Activated B cell treated with CpG ODN at 0.5 μM for 24 hours (primary cell): ENCODE measurements around the gene SCART1. TPM values are rescaled to one million over a fixed set of nuclear protein-coding genes. Genes with fewer than 3 reads are reported as not detected.
"Not testable (repeated sequence)": the region's sequence is repeated elsewhere in the genome, so short reads cannot be mapped to it uniquely, and the experiment has no call there.

Experiments used
- ATAC-seq: fragments of 200-7000 bp; cut with Tn5 transposase; one replicate; pipeline ENCODE4 v1.10.0; 2021; ENCODE audit warnings: low read depth, mild to moderate bottlenecking, moderate library complexity
- CTCF ChIA-PET: fragments of 350-600 bp; sonication (Branson Sonifier 250); formaldehyde crosslinking; loops from one replicate; lab custom pipeline; 2021; ENCODE audit warnings: antibody characterized with exemption; lab: Charles Lee
- POLR2A ChIA-PET: fragments of 350-600 bp; sonication (Branson Sonifier 250); formaldehyde crosslinking; loops from one replicate; lab custom pipeline; 2021; ENCODE audit warnings: antibody characterized with exemption; lab: Charles Lee
- DNase-seq: peaks from one replicate; pipeline ENCODE4 v3.0.0; 2022
- H3K27ac Mint-ChIP-seq: one replicate; pipeline ENCODE4 v1.8.0; 2020; ENCODE audit warnings: mixed read lengths
- H3K27me3 Mint-ChIP-seq: one replicate; pipeline ENCODE4 v1.8.0; 2021; ENCODE audit warnings: mixed read lengths
- H3K36me3 Mint-ChIP-seq: one replicate; pipeline ENCODE4 v1.8.0; 2021; ENCODE audit warnings: low read depth, mixed read lengths
- H3K4me1 Mint-ChIP-seq: one replicate; pipeline ENCODE4 v1.8.0; 2021; ENCODE audit warnings: mixed read lengths
- H3K4me3 Mint-ChIP-seq: one replicate; pipeline ENCODE4 v1.8.0; 2020; ENCODE audit warnings: mild to moderate bottlenecking, mixed read lengths
- H3K9me3 Mint-ChIP-seq: one replicate; pipeline ENCODE4 v1.8.0; 2020; ENCODE audit warnings: mixed read lengths
- intact Hi-C: fragments of 100-400 bp; cut with micrococcal nuclease; formaldehyde crosslinking; loops from one replicate; pipeline ENCODE4 v1.15.1; 2024
- total RNA-seq: library from RNA; stranded (reverse); gene quantifications from 2 replicates; pipeline ENCODE4 v1.2.3, GENCODE V29; 2022
- TF ChIP-seq, protein P1 (sequence below): fragments of 200-600 bp; IDR thresholded peaks from one replicate; pipeline ENCODE4 v1.8.0; 2022; ENCODE audit warnings: antibody characterized with exemption, mild to moderate bottlenecking

SCART1 gene
- total RNA-seq, 1 donor from 2014 or later: 2.8 TPM

DNA sequence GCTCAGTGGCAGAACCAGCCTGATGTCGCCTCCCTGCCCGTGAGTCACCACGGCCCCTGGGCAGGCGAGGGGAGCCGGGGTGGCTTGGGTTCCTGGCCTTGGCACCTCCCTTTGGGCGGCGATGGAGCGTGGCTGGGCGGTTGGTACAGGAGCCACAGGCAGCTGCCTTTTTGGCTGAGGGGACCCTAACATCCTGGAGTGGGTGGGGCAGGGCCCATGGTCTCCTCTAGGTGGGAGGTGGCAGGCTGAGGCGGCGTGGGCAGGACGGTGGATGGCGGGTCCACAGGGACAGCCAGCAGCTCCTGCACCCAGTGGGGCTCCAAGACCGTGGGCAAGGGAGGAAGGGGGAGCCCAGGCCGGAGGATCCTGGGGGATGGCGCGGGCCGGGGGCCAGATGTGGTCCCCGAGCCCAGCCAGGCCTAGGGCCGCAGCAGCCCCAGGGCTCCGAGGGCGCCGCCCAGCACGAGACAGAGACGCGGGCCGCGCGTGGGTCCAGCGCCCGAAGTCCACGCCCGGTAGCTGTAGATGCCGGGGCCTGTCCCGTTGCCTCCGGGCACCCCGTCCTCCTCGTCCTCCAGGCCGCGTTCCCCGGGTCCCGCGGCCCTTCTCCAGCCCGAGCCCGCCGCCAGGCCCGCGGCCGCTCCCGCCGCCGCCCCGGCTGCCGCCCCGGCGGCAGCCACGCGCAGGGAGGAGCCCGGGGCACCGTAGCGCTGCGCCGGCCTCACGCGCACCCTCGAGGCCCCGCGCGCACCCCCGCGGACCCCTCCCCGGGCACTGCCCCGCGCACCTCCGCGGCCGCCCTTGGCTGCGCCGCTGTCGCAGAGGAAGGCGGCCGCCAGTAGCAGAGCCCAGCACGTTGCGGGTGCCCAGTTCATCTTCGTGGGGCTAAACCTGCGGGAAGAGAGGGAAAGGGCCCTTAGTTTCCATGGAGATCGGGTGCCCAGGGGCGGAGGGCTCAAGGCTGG is 30.7 kb upstream of the SCART1 start:
- intact Hi-C loops: no loop called here
- DNase-seq (no peak), ATAC-seq (peak; percentile 43)
- peaks cover 25% of the 10 kb centered on the region for H3K36me3 Mint-ChIP-seq
- CTCF ChIA-PET: no interaction called here
- H3K4me3 Mint-ChIP-seq: peak overlapping the region; percentile 64
- H3K9me3 Mint-ChIP-seq: no peaks in the 10 kb centered on the region
- no peak overlapping the region for H3K27ac Mint-ChIP-seq
- POLR2A ChIA-PET: no interaction called here
- no peaks in the 10 kb centered on the region for H3K27me3 Mint-ChIP-seq
- H3K4me1 Mint-ChIP-seq: peaks cover 3% of the 10 kb centered on the region
- TF ChIP-seq, protein P1, sequence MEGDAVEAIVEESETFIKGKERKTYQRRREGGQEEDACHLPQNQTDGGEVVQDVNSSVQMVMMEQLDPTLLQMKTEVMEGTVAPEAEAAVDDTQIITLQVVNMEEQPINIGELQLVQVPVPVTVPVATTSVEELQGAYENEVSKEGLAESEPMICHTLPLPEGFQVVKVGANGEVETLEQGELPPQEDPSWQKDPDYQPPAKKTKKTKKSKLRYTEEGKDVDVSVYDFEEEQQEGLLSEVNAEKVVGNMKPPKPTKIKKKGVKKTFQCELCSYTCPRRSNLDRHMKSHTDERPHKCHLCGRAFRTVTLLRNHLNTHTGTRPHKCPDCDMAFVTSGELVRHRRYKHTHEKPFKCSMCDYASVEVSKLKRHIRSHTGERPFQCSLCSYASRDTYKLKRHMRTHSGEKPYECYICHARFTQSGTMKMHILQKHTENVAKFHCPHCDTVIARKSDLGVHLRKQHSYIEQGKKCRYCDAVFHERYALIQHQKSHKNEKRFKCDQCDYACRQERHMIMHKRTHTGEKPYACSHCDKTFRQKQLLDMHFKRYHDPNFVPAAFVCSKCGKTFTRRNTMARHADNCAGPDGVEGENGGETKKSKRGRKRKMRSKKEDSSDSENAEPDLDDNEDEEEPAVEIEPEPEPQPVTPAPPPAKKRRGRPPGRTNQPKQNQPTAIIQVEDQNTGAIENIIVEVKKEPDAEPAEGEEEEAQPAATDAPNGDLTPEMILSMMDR: no peak

DNA sequence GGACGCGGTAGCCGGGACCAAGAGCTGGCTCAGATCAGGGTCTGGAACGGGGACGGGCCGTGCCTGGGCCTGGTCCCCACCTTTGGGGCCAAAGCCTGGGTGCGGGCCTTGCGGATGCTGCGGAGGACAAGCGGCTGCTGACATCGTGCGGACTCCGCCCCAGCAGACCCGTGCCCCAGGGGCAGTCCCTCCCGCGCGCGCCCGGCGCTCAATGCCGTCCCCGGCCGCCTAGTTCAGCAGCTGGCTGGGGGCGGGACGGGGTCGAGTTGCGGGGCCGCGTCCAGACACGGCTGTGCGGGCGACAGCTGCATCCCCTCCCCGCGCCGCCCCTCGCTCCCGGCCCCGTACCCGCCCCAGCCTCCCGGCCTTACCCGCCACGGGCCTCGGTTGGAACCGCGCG is 29.6 kb upstream of the SCART1 start:
- POLR2A ChIA-PET, CTCF ChIA-PET, H3K4me3 Mint-ChIP-seq, H3K9me3 Mint-ChIP-seq, H3K4me1 Mint-ChIP-seq, DNase-seq, intact Hi-C loops, H3K27ac Mint-ChIP-seq, H3K27me3 Mint-ChIP-seq: not testable (repeated sequence)
- ATAC-seq: peak; percentile 26
- H3K36me3 Mint-ChIP-seq: peaks cover 15% of the 10 kb centered on the region

DNA sequence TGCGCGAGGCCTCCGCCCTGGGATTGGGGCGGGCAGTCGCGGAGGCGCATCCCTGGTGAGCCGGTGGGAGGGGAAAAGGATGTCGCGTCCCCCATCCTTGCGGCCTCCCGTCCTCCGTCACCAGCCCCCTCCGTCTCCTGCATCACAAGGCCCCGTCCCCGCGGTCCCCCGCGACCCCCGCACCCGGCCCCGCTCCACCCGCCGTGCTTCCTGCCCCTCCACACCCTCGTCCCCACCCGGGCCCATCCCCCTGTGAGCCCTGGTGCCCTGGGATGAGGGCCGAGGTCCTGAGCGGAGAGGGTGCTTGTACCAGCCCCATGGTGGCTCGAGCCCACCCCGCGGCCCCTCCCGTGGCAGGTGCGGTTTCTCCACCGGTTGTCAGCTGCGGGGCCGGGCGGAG is 29.1 kb upstream of the SCART1 start, which contains the start of gene SPRN:
Gene SPRN (minus strand): TSS at position 25 of the 400 bp plus-strand sequence. CDS start 944 bp downstream, outside the sequence.
- POLR2A ChIA-PET, ATAC-seq, H3K4me1 Mint-ChIP-seq, H3K9me3 Mint-ChIP-seq, intact Hi-C loops, H3K27me3 Mint-ChIP-seq, DNase-seq, H3K27ac Mint-ChIP-seq, CTCF ChIA-PET: not testable (repeated sequence)
- Mint-ChIP-seq H3K36me3 (peaks cover 11% of the 10 kb centered on the region), H3K4me3 (peak within 1 kb of the TSS; percentile 64)

DNA sequence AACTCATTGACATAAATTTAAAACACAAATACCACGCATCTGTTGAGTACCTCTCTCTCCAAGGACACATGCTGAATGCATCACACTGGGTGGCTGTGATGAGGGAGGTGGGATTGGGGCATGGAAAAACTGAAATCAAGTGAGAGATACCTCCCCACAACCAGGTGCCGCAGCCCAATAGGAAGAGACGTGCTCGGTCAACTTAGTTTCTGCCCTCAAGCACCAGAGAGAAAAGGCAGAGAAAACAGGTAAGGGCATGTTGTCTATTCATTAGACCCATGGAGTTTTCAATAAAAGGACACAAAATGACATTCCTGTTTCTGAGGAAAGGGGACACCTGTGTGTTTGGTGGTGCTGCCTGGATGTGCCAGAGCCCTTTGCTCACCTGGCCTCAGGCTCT is 24.2 kb upstream of the SCART1 start:
- CTCF ChIA-PET, H3K27me3 Mint-ChIP-seq, DNase-seq, H3K4me1 Mint-ChIP-seq, H3K36me3 Mint-ChIP-seq, POLR2A ChIA-PET, H3K9me3 Mint-ChIP-seq, intact Hi-C loops, ATAC-seq, H3K4me3 Mint-ChIP-seq, H3K27ac Mint-ChIP-seq: not testable (repeated sequence)

DNA sequence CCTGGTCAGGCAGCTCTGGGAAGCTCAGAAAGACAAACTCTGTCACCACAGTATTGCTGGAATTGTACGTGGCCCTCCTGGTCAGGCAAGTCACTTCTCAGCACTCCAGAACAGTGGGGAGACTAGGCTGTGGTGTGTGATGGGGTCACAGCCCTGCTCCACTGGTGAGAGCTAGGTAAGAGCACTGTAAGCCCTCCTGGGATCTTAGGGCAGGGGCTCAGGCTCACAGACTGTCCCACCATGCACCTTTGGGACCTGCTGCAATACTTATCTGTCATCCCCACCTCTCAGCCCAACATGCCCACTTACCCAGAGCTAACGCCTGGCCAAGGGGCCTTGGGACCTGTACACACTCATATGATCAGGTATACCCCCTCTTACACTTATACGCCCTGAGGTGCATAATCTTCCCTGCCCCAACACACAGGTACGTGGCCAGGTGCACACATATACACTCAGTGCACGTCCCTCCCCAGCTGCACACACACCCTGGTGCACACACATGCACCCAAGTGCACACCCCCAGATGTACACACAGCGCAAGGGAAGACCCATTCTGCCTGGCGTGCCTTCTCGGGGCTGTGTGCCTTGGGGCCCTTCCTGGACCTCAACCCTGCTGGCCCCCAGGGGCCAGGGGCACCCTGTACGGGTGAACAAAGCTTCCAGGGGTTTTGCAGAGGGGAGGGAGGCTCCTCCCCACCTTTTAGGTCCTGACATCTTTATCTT is 21.7 kb upstream of the SCART1 start:
- H3K9me3 Mint-ChIP-seq, H3K27ac Mint-ChIP-seq, H3K36me3 Mint-ChIP-seq, H3K4me3 Mint-ChIP-seq, POLR2A ChIA-PET, CTCF ChIA-PET, ATAC-seq, H3K27me3 Mint-ChIP-seq, H3K4me1 Mint-ChIP-seq, DNase-seq: not testable (repeated sequence)
- intact Hi-C loops: loop anchor here (10.0 kb wide), 1 partner anchor 83 kb away; no protein-coding TSS in a partner anchor

DNA sequence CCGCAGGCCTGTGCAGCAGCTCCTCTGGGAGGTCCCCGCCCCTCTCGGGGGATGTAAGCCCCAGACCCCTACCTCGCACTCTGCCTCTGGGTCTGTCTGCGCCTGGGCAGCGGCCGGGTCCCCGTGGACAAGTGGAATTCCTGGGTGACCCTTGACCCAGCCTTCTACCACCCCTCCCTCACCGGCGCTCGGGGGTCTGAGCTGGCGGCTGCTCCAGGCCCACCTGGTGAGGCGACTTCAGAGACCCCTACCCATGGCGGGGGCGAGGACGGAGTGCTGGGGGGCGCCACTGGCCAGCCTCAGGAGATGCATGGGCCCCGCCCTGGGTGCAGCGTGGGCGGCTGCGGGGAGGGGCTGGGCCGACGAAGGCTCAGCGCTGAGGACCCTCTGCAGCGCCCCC is 21.0 kb upstream of the SCART1 start:
- intact Hi-C loops: loop anchor here (10.0 kb wide), 1 partner anchor 82 kb away; no protein-coding TSS in a partner anchor
- POLR2A ChIA-PET, H3K27me3 Mint-ChIP-seq, ATAC-seq, H3K4me3 Mint-ChIP-seq, CTCF ChIA-PET, H3K36me3 Mint-ChIP-seq, H3K9me3 Mint-ChIP-seq, H3K4me1 Mint-ChIP-seq, DNase-seq, H3K27ac Mint-ChIP-seq: not testable (repeated sequence)

DNA sequence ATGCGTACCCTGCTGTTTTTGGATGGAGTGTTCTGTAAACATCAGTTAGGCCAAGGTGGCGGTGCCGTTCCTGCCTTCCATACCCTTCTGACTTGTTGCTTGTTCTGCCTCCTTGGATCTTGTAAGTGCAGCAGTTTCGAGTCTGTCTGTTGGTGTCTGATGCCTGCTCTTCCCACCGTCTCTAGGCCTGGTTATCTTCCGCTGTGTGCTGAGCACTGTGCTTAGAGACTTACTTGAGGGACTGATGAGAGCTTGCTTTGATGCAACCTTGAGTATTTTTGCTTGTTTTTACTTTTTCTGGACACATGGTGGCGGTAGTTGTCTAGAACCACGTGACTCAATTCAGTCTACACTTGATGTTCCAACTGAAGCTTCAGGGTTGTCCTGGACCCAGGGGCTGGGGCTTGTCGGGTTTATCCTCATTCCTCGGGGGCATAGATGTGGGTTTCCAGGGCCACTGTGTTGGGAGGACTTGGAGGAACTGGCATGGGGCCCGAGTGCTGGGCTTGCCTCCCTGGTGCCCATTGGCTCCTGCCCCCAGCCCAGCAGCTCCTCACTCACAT is 15.0 kb upstream of the SCART1 start:
- Mint-ChIP-seq H3K27ac (no peak overlapping the region), H3K4me3 (no peak overlapping the region), H3K36me3 (no peaks in the 10 kb centered on the region), H3K4me1 (peaks cover 6% of the 10 kb centered on the region), H3K9me3 (peaks cover 3% of the 10 kb centered on the region), H3K27me3 (peaks cover 5% of the 10 kb centered on the region)
- CTCF ChIA-PET: interaction anchor here (2.3 kb wide), 1 partner anchor 109 kb away, joined by 15 read pairs; no protein-coding TSS in a partner anchor
- POLR2A ChIA-PET: no interaction called here
- TF ChIP-seq, protein P1: no peak
- DNase-seq (no peak), ATAC-seq (no peak)
- intact Hi-C loops: loop anchor here (10.0 kb wide), 1 partner anchor 76 kb away; no protein-coding TSS in a partner anchor
